CD8-positive, alpha-beta memory T cell (primary cell): ENCODE data around the gene MAT1A. TPM values are rescaled to one million over a fixed set of nuclear protein-coding genes. Genes with fewer than 3 reads are reported as not detected.

Experiments
- CTCF ChIA-PET: fragments of 350-600 bp; sonication (Branson Sonifier 250); formaldehyde crosslinking; loops from one replicate; lab custom pipeline; 2021; ENCODE audit warnings: antibody characterized with exemption; lab: Charles Lee
- POLR2A ChIA-PET: fragments of 350-600 bp; sonication (Branson Sonifier 250); formaldehyde crosslinking; loops from one replicate; lab custom pipeline; 2021; ENCODE audit warnings: antibody characterized with exemption; lab: Charles Lee
- DNase-seq, 5 donors: peaks; one replicate each; pipeline versions ENCODE4 v3.0.0 to v3.0.0-alpha.2; 2020 to 2022; ENCODE audit warnings: mixed read lengths in 1 of 5
- H3K27ac ChIP-seq: one replicate; pipeline ENCODE4 v1.7.0; 2013; ENCODE audit warnings: low read depth, mild to moderate bottlenecking, low read length, moderate library complexity
- H3K27me3 ChIP-seq: 2 replicates; pipeline ENCODE4 v1.7.0; 2013; ENCODE audit warnings: low read length, mild to moderate bottlenecking; ENCODE audit not compliant: insufficient read depth, poor library complexity, severe bottlenecking
- H3K36me3 ChIP-seq: 2 replicates; pipeline ENCODE4 v1.7.0; 2013; ENCODE audit warnings: mild to moderate bottlenecking, low read length, moderate library complexity; ENCODE audit not compliant: insufficient read depth
- H3K4me1 ChIP-seq: 2 replicates; pipeline ENCODE4 v1.7.0; 2013; ENCODE audit warnings: mild to moderate bottlenecking, low read length, moderate library complexity; ENCODE audit not compliant: insufficient read depth
- H3K4me3 ChIP-seq: 2 replicates; pipeline ENCODE4 v1.7.0; 2013; ENCODE audit warnings: mild to moderate bottlenecking, low read length
- H3K9me3 ChIP-seq: 2 replicates; pipeline ENCODE4 v1.7.0; 2013; ENCODE audit warnings: mild to moderate bottlenecking, low read length
- H3K27ac Mint-ChIP-seq, 8 donors: one replicate each; pipeline ENCODE4 v1.8.0; 2020 to 2021; ENCODE audit warnings: mixed read lengths in 8 of 8, mild to moderate bottlenecking in 6 of 8, inconsistent platforms in 3 of 8, moderate library complexity in 3 of 8
- H3K27me3 Mint-ChIP-seq, 2 donors: one replicate each; pipeline ENCODE4 v1.8.0; 2020 to 2021; ENCODE audit warnings: mixed read lengths in 2 of 2, mild to moderate bottlenecking in 1 of 2, moderate library complexity in 1 of 2
- H3K36me3 Mint-ChIP-seq, 3 donors: one replicate each; pipeline ENCODE4 v1.8.0; 2020 to 2021; ENCODE audit warnings: mixed read lengths in 3 of 3, inconsistent platforms in 1 of 3, mild to moderate bottlenecking in 1 of 3
- H3K4me1 Mint-ChIP-seq, 3 donors: one replicate each; pipeline ENCODE4 v1.8.0; 2020 to 2021; ENCODE audit warnings: mixed read lengths in 3 of 3, inconsistent platforms in 1 of 3, mild to moderate bottlenecking in 1 of 3
- H3K4me3 Mint-ChIP-seq, 7 donors: one replicate each; pipeline ENCODE4 v1.8.0; 2020 to 2021; ENCODE audit warnings: mixed read lengths in 7 of 7, mild to moderate bottlenecking in 6 of 7, moderate library complexity in 4 of 7, inconsistent platforms in 2 of 7
- H3K9me3 Mint-ChIP-seq, 5 donors: one replicate each; pipeline ENCODE4 v1.8.0; 2020 to 2022; ENCODE audit warnings: mixed read lengths in 5 of 5, mild to moderate bottlenecking in 3 of 5, moderate library complexity in 2 of 5, inconsistent platforms in 1 of 5
- polyA plus RNA-seq: library from polyadenylated mRNA; unstranded; fragments of 300-500 nt; fragmentation: Illumina TruSeq; gene quantifications from one replicate; pipeline ENCODE4 v1.2.3, GENCODE V29; 2021
- total RNA-seq, 2 experiments: library from RNA; stranded (reverse); gene quantifications; one replicate each; pipeline ENCODE4 v1.2.3, GENCODE V29; 2021

Gene MAT1A
- total and polyA plus RNA-seq, 3 experiments from 2014 or later, result not detected

GRCh38 chr10:80281292-80281691 is 8.2 kb downstream of the MAT1A start:
- Mint-ChIP-seq H3K27me3 (peaks cover 2 to 3% of the 10 kb centered on the region in 2 donors), H3K4me1 (no peaks in the 10 kb centered on the region), H3K27ac (no peak overlapping the region), H3K4me3 (no peak overlapping the region), H3K9me3 (no peaks in the 10 kb centered on the region), H3K36me3 (no peaks in the 10 kb centered on the region)
- POLR2A ChIA-PET, result no interaction called here
- DNase-seq, result no peak
- H3K36me3 ChIP-seq, result no peaks in the 10 kb centered on the region
- H3K4me1 ChIP-seq, result no peaks in the 10 kb centered on the region
- H3K27me3 ChIP-seq, result no peaks in the 10 kb centered on the region
- CTCF ChIA-PET, result no interaction called here
- H3K4me3 ChIP-seq, result no peak overlapping the region
- H3K9me3 ChIP-seq, result no peaks in the 10 kb centered on the region
- H3K27ac ChIP-seq, result no peak overlapping the region

GRCh38 chr10:80280071-80280800 is 9.2 kb downstream of the MAT1A start:
- no peaks in the 10 kb centered on the region for H3K27me3 ChIP-seq
- H3K9me3 Mint-ChIP-seq, result no peaks in the 10 kb centered on the region
- H3K27ac Mint-ChIP-seq, result no peak overlapping the region
- POLR2A ChIA-PET, result no interaction called here
- CTCF ChIA-PET, result no interaction called here
- no peaks in the 10 kb centered on the region for H3K36me3 ChIP-seq
- H3K9me3 ChIP-seq, result no peaks in the 10 kb centered on the region
- H3K4me3 ChIP-seq, result no peak overlapping the region
- H3K27ac ChIP-seq, result no peak overlapping the region
- H3K4me1 Mint-ChIP-seq, result no peaks in the 10 kb centered on the region
- peaks cover 2 to 5% of the 10 kb centered on the region in 2 donors for H3K27me3 Mint-ChIP-seq
- H3K4me3 Mint-ChIP-seq, result no peak overlapping the region
- DNase-seq, result no peak
- H3K36me3 Mint-ChIP-seq, result no peaks in the 10 kb centered on the region
- no peaks in the 10 kb centered on the region for H3K4me1 ChIP-seq

DNA sequence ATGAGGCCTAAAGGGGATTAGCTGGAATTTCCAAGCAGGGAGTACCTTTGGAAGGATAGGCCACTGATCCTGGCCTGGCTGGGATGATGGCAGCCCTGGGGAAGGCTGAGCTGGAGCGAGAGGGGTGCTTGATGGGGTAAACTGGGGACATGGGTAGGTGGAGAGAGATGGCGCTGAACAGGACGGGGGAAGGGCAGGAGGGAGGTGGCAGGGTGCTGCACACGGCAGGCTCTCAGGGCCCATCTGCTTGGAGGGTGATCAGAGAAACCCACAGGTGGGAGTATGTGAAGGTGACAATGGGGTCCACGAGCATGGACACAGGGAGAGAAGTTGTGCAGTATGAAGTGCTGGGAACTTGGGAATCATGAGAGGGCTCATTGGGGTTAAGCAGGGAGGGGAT is 10.3 kb downstream of the MAT1A start:
- no peak overlapping the region for H3K4me3 Mint-ChIP-seq
- no peak overlapping the region for H3K4me3 ChIP-seq
- no peaks in the 10 kb centered on the region for H3K9me3 Mint-ChIP-seq
- no peaks in the 10 kb centered on the region for H3K27me3 ChIP-seq
- peaks cover 2 to 5% of the 10 kb centered on the region in 2 donors for H3K27me3 Mint-ChIP-seq
- no peak overlapping the region for H3K27ac Mint-ChIP-seq
- ChIA-PET POLR2A (no interaction called here), CTCF (no interaction called here)
- no peaks in the 10 kb centered on the region for H3K4me1 ChIP-seq
- no peak for DNase-seq
- no peaks in the 10 kb centered on the region for H3K36me3 Mint-ChIP-seq
- no peak overlapping the region for H3K27ac ChIP-seq
- H3K4me1 Mint-ChIP-seq, result no peaks in the 10 kb centered on the region
- no peaks in the 10 kb centered on the region for H3K36me3 ChIP-seq
- H3K9me3 ChIP-seq, result no peaks in the 10 kb centered on the region

- Histone ChIP-seq H3K4me3 (no peak overlapping the region), H3K27me3 (no peaks in the 10 kb centered on the region), H3K9me3 (no peaks in the 10 kb centered on the region), H3K36me3 (no peaks in the 10 kb centered on the region), H3K4me1 (no peaks in the 10 kb centered on the region), H3K27ac (no peak overlapping the region)
- no peaks in the 10 kb centered on the region for H3K36me3 Mint-ChIP-seq
- H3K4me3 Mint-ChIP-seq, result no peak overlapping the region
- H3K27ac Mint-ChIP-seq, result no peak overlapping the region
- ChIA-PET POLR2A (no interaction called here), CTCF (no interaction called here)
- peaks cover 2 to 5% of the 10 kb centered on the region in 2 donors for H3K27me3 Mint-ChIP-seq
- H3K9me3 Mint-ChIP-seq, result no peaks in the 10 kb centered on the region
- DNase-seq, result no peak
- H3K4me1 Mint-ChIP-seq, result no peaks in the 10 kb centered on the region
These were observed 11.0 kb downstream of the MAT1A start for GRCh38 chr10:80278480-80278879.

GRCh38 chr10:80277567-80278250 is 11.7 kb downstream of the MAT1A start:
- POLR2A ChIA-PET, result no interaction called here
- Histone ChIP-seq H3K36me3 (no peaks in the 10 kb centered on the region), H3K4me3 (no peak overlapping the region), H3K9me3 (no peaks in the 10 kb centered on the region), H3K27ac (no peak overlapping the region), H3K27me3 (no peaks in the 10 kb centered on the region), H3K4me1 (no peaks in the 10 kb centered on the region)
- Mint-ChIP-seq H3K4me3 (no peak overlapping the region), H3K9me3 (no peaks in the 10 kb centered on the region), H3K27me3 (peaks cover 2 to 5% of the 10 kb centered on the region in 2 donors), H3K4me1 (no peaks in the 10 kb centered on the region), H3K36me3 (no peaks in the 10 kb centered on the region), H3K27ac (peak overlapping the region in 1 of 8 donors; percentile 55)
- DNase-seq, result no peak
- CTCF ChIA-PET, result no interaction called here

DNA sequence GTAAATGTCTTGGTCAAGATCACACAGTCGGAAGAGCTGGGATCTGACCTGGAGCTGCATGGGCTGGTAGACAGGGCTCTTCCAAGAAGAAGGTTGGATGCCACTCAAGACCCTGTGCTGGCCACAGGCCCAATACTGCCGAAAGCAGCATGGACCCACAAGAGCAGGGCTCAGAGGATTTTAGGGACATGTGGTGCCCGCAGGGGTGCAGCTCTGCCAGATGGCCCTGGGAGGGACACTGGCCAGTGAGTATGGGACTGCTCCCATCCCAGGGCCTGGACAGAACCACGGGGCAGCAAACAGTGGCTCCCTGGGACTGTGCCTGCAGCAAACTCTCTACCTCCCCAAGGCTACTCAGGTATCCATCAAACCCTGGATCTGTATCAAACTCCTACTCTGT is 12.4 kb downstream of the MAT1A start:
- Mint-ChIP-seq H3K27me3 (peaks cover 2 to 5% of the 10 kb centered on the region in 2 donors), H3K9me3 (no peaks in the 10 kb centered on the region), H3K4me3 (no peak overlapping the region), H3K27ac (peak overlapping the region in 1 of 8 donors; percentile 81), H3K4me1 (no peaks in the 10 kb centered on the region), H3K36me3 (no peaks in the 10 kb centered on the region)
- ChIA-PET POLR2A (no interaction called here), CTCF (no interaction called here)
- H3K9me3 ChIP-seq, result no peaks in the 10 kb centered on the region
- H3K27ac ChIP-seq, result no peak overlapping the region
- no peaks in the 10 kb centered on the region for H3K4me1 ChIP-seq
- DNase-seq, result no peak
- H3K36me3 ChIP-seq, result no peaks in the 10 kb centered on the region
- H3K4me3 ChIP-seq, result no peak overlapping the region
- no peaks in the 10 kb centered on the region for H3K27me3 ChIP-seq

DNA sequence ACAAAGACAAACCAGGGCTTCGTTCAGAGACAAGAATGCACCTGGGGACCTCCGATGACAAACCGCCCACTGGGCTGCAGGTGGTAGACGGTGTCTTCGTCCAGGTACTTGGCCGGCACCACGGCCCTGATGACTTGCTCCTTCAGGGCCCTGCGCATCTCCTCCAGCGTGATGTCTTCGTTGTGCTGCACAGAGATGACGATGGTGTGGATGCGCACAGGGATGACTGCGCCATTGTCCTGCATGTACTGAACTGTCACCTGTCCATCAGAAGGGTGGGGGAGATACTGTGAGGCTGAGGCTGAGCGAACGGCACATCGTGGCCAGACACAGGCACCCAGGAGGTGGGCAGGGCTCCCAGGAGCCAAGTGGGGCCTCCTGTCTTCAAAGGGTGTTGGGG is 13.1 kb downstream of the MAT1A start:
- H3K27ac Mint-ChIP-seq, result no peak overlapping the region
- H3K4me3 ChIP-seq, result no peak overlapping the region
- H3K4me1 Mint-ChIP-seq, result no peaks in the 10 kb centered on the region
- H3K27me3 ChIP-seq, result no peaks in the 10 kb centered on the region
- no peak for DNase-seq
- no peak overlapping the region for H3K27ac ChIP-seq
- no peak overlapping the region for H3K4me3 Mint-ChIP-seq
- no peaks in the 10 kb centered on the region for H3K9me3 Mint-ChIP-seq
- H3K36me3 ChIP-seq, result no peaks in the 10 kb centered on the region
- H3K27me3 Mint-ChIP-seq, result peaks cover 2 to 8% of the 10 kb centered on the region in 2 donors
- no peaks in the 10 kb centered on the region for H3K9me3 ChIP-seq
- CTCF ChIA-PET, result no interaction called here
- H3K36me3 Mint-ChIP-seq, result no peaks in the 10 kb centered on the region
- no peaks in the 10 kb centered on the region for H3K4me1 ChIP-seq
- POLR2A ChIA-PET, result no interaction called here

GRCh38 chr10:80275756-80276155 is 13.7 kb downstream of the MAT1A start:
- CTCF ChIA-PET, result no interaction called here
- Mint-ChIP-seq H3K4me1 (no peaks in the 10 kb centered on the region), H3K36me3 (no peaks in the 10 kb centered on the region), H3K4me3 (no peak overlapping the region), H3K9me3 (no peaks in the 10 kb centered on the region), H3K27me3 (peaks cover 7 to 14% of the 10 kb centered on the region in 2 donors), H3K27ac (no peak overlapping the region)
- H3K27ac ChIP-seq, result no peak overlapping the region
- POLR2A ChIA-PET, result no interaction called here
- no peak for DNase-seq
- H3K4me1 ChIP-seq, result no peaks in the 10 kb centered on the region
- no peak overlapping the region for H3K4me3 ChIP-seq
- H3K9me3 ChIP-seq, result no peaks in the 10 kb centered on the region
- no peaks in the 10 kb centered on the region for H3K36me3 ChIP-seq
- no peaks in the 10 kb centered on the region for H3K27me3 ChIP-seq
